B cell (primary cell): ENCODE data around the gene MCCD1. TPM values are rescaled to one million over a fixed set of nuclear protein-coding genes. Genes with fewer than 3 reads are reported as not detected.

Experiments used
- ATAC-seq: fragments of 200-7000 bp; cut with Tn5 transposase; one replicate; pipeline ENCODE4 v1.10.0; 2021; ENCODE audit warnings: low read depth, mild to moderate bottlenecking, moderate number of reproducible peaks, moderate library complexity
- CTCF ChIA-PET: fragments of 350-600 bp; sonication (Branson Sonifier 250); formaldehyde crosslinking; loops from one replicate; lab custom pipeline; 2021; ENCODE audit warnings: antibody characterized with exemption, inconsistent platforms; lab: Charles Lee
- POLR2A ChIA-PET: fragments of 350-600 bp; sonication (Branson Sonifier 250); formaldehyde crosslinking; loops from one replicate; lab custom pipeline; 2021; ENCODE audit warnings: antibody characterized with exemption; lab: Charles Lee
- DNase-seq: peaks from one replicate; pipeline ENCODE4 v3.0.0; 2013
- H2AFZ ChIP-seq: 2 replicates; pipeline ENCODE4 v1.6.1; 2012; ENCODE audit warnings: mild to moderate bottlenecking, low read depth, low read length; ENCODE audit not compliant: insufficient read depth, poor library complexity, severe bottlenecking
- H3K27ac ChIP-seq, 2 donors: 1 replicate in 1 of 2; 2 replicates in 1 of 2; pipeline ENCODE4 v1.5.1; 2012 to 2013; ENCODE audit warnings: low read length in 2 of 2, mild to moderate bottlenecking in 2 of 2, moderate library complexity in 1 of 2
- H3K27me3 ChIP-seq, 4 experiments: fragments of 200-600 bp in 1 of 4; sonication (generic) in 1 of 4; replicated peaks in 1 of 4; 1 replicate in 2 of 4; 2 replicates in 2 of 4; pipeline versions ENCODE4 v1.6.1 to v1.7.0; 2013 to 2016; ENCODE audit warnings: low read length in 3 of 4, mild to moderate bottlenecking in 2 of 4, mixed read lengths in 1 of 4, moderate library complexity in 1 of 4; ENCODE audit not compliant: insufficient read depth in 4 of 4, control insufficient read depth in 3 of 4; ENCODE audit errors: control extremely low read depth in 1 of 4
- H3K36me3 ChIP-seq, 2 experiments: replicated peaks in 1 of 2; 1 replicate in 1 of 2; 2 replicates in 1 of 2; pipeline versions ENCODE4 v1.6.1 to v1.7.1; 2013; ENCODE audit warnings: low read length in 1 of 2; ENCODE audit not compliant: insufficient read depth in 2 of 2, control insufficient read depth in 1 of 2; ENCODE audit errors: control extremely low read depth in 1 of 2, extremely low read depth in 1 of 2
- H3K4me1 ChIP-seq, 2 donors: fragments of 200-600 bp in 1 of 2; sonication (generic) in 1 of 2; 1 replicate in 1 of 2; 2 replicates in 1 of 2; pipeline versions ENCODE4 v1.5.1 to v1.6.1; 2013 to 2017; ENCODE audit warnings: low read length in 2 of 2; ENCODE audit not compliant: control insufficient read depth in 2 of 2, insufficient read depth in 2 of 2
- H3K4me2 ChIP-seq: replicated peaks from 2 replicates; pipeline ENCODE3; 2012; ENCODE audit warnings: mild to moderate bottlenecking, low read depth, low read length; ENCODE audit not compliant: poor library complexity, severe bottlenecking
- H3K4me3 ChIP-seq, 5 experiments: fragments of 200-600 bp in 1 of 5; sonication (generic) in 1 of 5; 1 replicate in 3 of 5; 2 replicates in 2 of 5; pipeline versions ENCODE4 v1.5.1 to v1.7.0; 2011 to 2016; ENCODE audit warnings: low read length in 4 of 5, mild to moderate bottlenecking in 4 of 5, low read depth in 2 of 5, control low read depth in 1 of 5, moderate library complexity in 1 of 5; ENCODE audit not compliant: insufficient read depth in 1 of 5; ENCODE audit errors: control extremely low read depth in 1 of 5, extremely low read depth in 1 of 5
- H3K79me2 ChIP-seq: fragments of 200-600 bp; sonication (generic); one replicate; pipeline ENCODE4 v1.6.0; 2016; ENCODE audit warnings: low read length; ENCODE audit not compliant: control insufficient read depth, insufficient read depth
- H3K9ac ChIP-seq: fragments of 200-600 bp; sonication (generic); 2 replicates; pipeline ENCODE4 v1.6.1; 2017; ENCODE audit warnings: mild to moderate bottlenecking, low read length, moderate library complexity
- H3K9me3 ChIP-seq, 3 donors: one replicate each; pipeline versions ENCODE4 v1.6.1 to v1.7.1; 2013; ENCODE audit warnings: low read length in 2 of 3; ENCODE audit not compliant: control insufficient read depth in 2 of 3, insufficient read depth in 1 of 3; ENCODE audit errors: control extremely low read depth in 1 of 3
- H4K20me1 ChIP-seq: 2 replicates; pipeline ENCODE4 v1.6.0; 2012; ENCODE audit warnings: mild to moderate bottlenecking, low read length; ENCODE audit not compliant: insufficient read depth, control insufficient read depth, poor library complexity, severe bottlenecking
- H3K27ac Mint-ChIP-seq: one replicate; pipeline ENCODE4 v1.8.0; 2021; ENCODE audit warnings: mixed read lengths
- H3K27me3 Mint-ChIP-seq: one replicate; pipeline ENCODE4 v1.8.0; 2021; ENCODE audit warnings: mixed read lengths
- H3K4me1 Mint-ChIP-seq: one replicate; pipeline ENCODE4 v1.8.0; 2021; ENCODE audit warnings: mixed read lengths
- H3K4me3 Mint-ChIP-seq: one replicate; pipeline ENCODE4 v1.8.0; 2021; ENCODE audit warnings: mixed read lengths
- H3K9me3 Mint-ChIP-seq: one replicate; pipeline ENCODE4 v1.8.0; 2022; ENCODE audit warnings: mixed read lengths; ENCODE audit not compliant: insufficient read depth
- CTCF ChIP-seq: fragments of 200-600 bp; IDR thresholded peaks from one replicate; pipeline ENCODE4 v1.8.0; 2022; ENCODE audit warnings: antibody characterized with exemption, mild to moderate bottlenecking
- EZH2 ChIP-seq: IDR thresholded peaks from 2 replicates; pipeline ENCODE4 v1.6.1; 2012; ENCODE audit warnings: borderline replicate concordance, low read depth, mild to moderate bottlenecking, moderate library complexity, low read length; ENCODE audit not compliant: insufficient read depth, poor library complexity, severe bottlenecking
- WGBS: methylation state at CpG from one replicate; pipeline ENCODE4 v1.1.5; 2013; ENCODE audit warnings: missing lambda C conversion rate; ENCODE audit not compliant: insufficient coverage; 5-methylcytosine and 5-hydroxymethylcytosine counted together
- intact Hi-C: fragments of 100-400 bp; cut with micrococcal nuclease; formaldehyde crosslinking; loops from one replicate; pipeline ENCODE4 v1.10.0; 2022
- polyA plus RNA-seq: library from polyadenylated mRNA; depleted of rRNA; stranded (reverse); fragments of >200 nt; gene quantifications from 2 replicates; pipeline ENCODE4 v1.2.3, GENCODE V29; 2012
- total RNA-seq, 2 donors: library from RNA; stranded (reverse); fragments of 120-200 nt in 1 of 2; gene quantifications; 1 replicate in 1 of 2; 2 replicates in 1 of 2; pipeline versions ENCODE4 v1.2.3 to v1.2.4, GENCODE V29; 2013 to 2022

The MCCD1 gene
- total and polyA plus RNA-seq, 2 donors (not counting 1 experiment from before 2014, with no cell fraction given), result not detected

- Mint-ChIP-seq H3K27ac (peak overlapping the region; percentile 93), H3K27me3 (no peaks in the 10 kb centered on the region), H3K4me1 (peaks cover 47% of the 10 kb centered on the region), H3K4me3 (peak overlapping the region; percentile 99), H3K9me3 (no peaks in the 10 kb centered on the region)
- POLR2A ChIA-PET, result interaction anchor here (0.5 to 2.8 kb wide), 7 partner anchors 36 to 322 kb away, joined by 3 to 34 read pairs (median 4); partner anchors contain the start of genes LTB and NCR3
- peak overlapping the region; percentile 97 to 99 for H3K27ac ChIP-seq
- TF ChIP-seq EZH2 (no peak), CTCF (no peak)
- ATAC-seq (no peak), DNase-seq (no peak)
- H4K20me1 ChIP-seq, result peaks cover 47% of the 10 kb centered on the region
- H3K36me3 ChIP-seq, result peaks cover 3 to 50% of the 10 kb centered on the region in 2 experiments
- no peaks in the 10 kb centered on the region for H3K9me3 ChIP-seq
- intact Hi-C loops, result loop anchor here (1.0 to 5.0 kb wide), 6 partner anchors 42 to 419 kb away; partner anchors contain the start of genes CLIC1, MICB, PRRC2A and SKIC2
- peak overlapping the region; percentile 79 for H3K4me2 ChIP-seq
- H3K27me3 ChIP-seq, result no peaks in the 10 kb centered on the region
- peak overlapping the region; percentile 79 to 100 (median 97) for H3K4me3 ChIP-seq
- H3K9ac ChIP-seq, result peak overlapping the region; percentile 93
- no CpG with 5 or more reads among the region's 4 CpGs for WGBS
- peaks cover 30 to 36% of the 10 kb centered on the region in 2 donors for H3K4me1 ChIP-seq
- peak overlapping the region; percentile 79 for H2AFZ ChIP-seq
- CTCF ChIA-PET, result interaction anchor here (0.9 to 3.5 kb wide), 8 partner anchors 12 to 98 kb away, joined by 3 to 33 read pairs (median 6); partner anchors contain the start of genes MCCD1 and TNF
- H3K79me2 ChIP-seq, result peaks cover 49% of the 10 kb centered on the region
These were observed 11.9 kb downstream of the MCCD1 start for GRCh38 chr6:31540640-31541039.

GRCh38 chr6:31541059-31541657, 12.4 kb downstream of the MCCD1 start:
- H3K36me3 ChIP-seq, result peaks cover under 1 to 44% of the 10 kb centered on the region in 2 experiments
- H2AFZ ChIP-seq, result peak overlapping the region; percentile 79
- Mint-ChIP-seq H3K27me3 (no peaks in the 10 kb centered on the region), H3K4me3 (peak overlapping the region; percentile 99), H3K4me1 (peaks cover 45% of the 10 kb centered on the region), H3K9me3 (no peaks in the 10 kb centered on the region), H3K27ac (peak overlapping the region; percentile 93)
- intact Hi-C loops, result loop anchor here (1.0 to 5.0 kb wide), 6 partner anchors 43 to 418 kb away; partner anchors contain the start of genes CLIC1, MICB, PRRC2A and SKIC2
- peak overlapping the region; percentile 79 for H3K4me2 ChIP-seq
- peak overlapping the region; percentile 97 to 99 for H3K27ac ChIP-seq
- ChIA-PET POLR2A (interaction anchor here (0.6 to 2.8 kb wide), 21 partner anchors 10 to 1994 kb away, joined by 3 to 34 read pairs (median 4); partner anchors contain the start of genes BAG6, DXO, GPANK1 and LTB), CTCF (interaction anchor here (0.6 to 3.5 kb wide), 19 partner anchors 9 to 289 kb away, joined by 3 to 33 read pairs (median 5); partner anchors contain the start of genes LST1, LTB, MCCD1 and MICB)
- TF ChIP-seq EZH2 (no peak), CTCF (no peak)
- H3K4me1 ChIP-seq, result peaks cover 30 to 36% of the 10 kb centered on the region in 2 donors
- peaks cover 42% of the 10 kb centered on the region for H4K20me1 ChIP-seq
- DNase-seq, result no peak
- peak overlapping the region; percentile 93 for H3K9ac ChIP-seq
- WGBS, result under 1% methylated on average over 12 of the region's 21 CpGs
- no peaks in the 10 kb centered on the region for H3K9me3 ChIP-seq
- peaks cover 47% of the 10 kb centered on the region for H3K79me2 ChIP-seq
- ATAC-seq, result peak; percentile 15
- H3K27me3 ChIP-seq, result no peaks in the 10 kb centered on the region
- H3K4me3 ChIP-seq, result peak overlapping the region; percentile 79 to 100 (median 97)
